OCI-LY7 (cell line): ENCODE measurements around the gene POLR2L. TPM values are rescaled to one million over a fixed set of nuclear protein-coding genes. Genes with fewer than 3 reads are reported as not detected.

ENCODE experiments used
- BruUV-seq: library from RNA; stranded (reverse); fragments of 400-500 nt; replicated peaks from 2 replicates; lab custom pipeline; 2021; lab: Mats Ljungman, UMichigan
- CTCF ChIA-PET: fragments of 300-600 bp; sonication (Branson Sonifier 250); formaldehyde crosslinking; loops from one replicate; lab custom pipeline; 2022; ENCODE audit warnings: antibody characterized with exemption; ENCODE audit not compliant: unreplicated experiment; lab: Charles Lee
- POLR2A ChIA-PET: fragments of 300-600 bp; sonication (Branson Sonifier 250); formaldehyde crosslinking; loops from one replicate; lab custom pipeline; 2022; ENCODE audit warnings: antibody characterized with exemption; lab: Charles Lee
- DNase-seq: peaks from one replicate; pipeline ENCODE4 v3.0.0-alpha.2; 2015; ENCODE audit warnings: low spot score
- H2AFZ ChIP-seq: fragments of 200-600 bp; sonication (generic), shearing (Covaris generic); 2 replicates; pipeline ENCODE4 v1.6.1; 2014; ENCODE audit warnings: mild to moderate bottlenecking, antibody characterized with exemption, low read length, moderate library complexity
- H3K27ac ChIP-seq: fragments of 200-600 bp; sonication (generic); 2 replicates; pipeline ENCODE4 v1.5.1; 2014; ENCODE audit warnings: mixed run types, low read depth, mild to moderate bottlenecking, moderate library complexity, low read length, inconsistent platforms; ENCODE audit not compliant: poor library complexity, severe bottlenecking
- H3K36me3 ChIP-seq: fragments of 200-600 bp; sonication (generic); 2 replicates; pipeline ENCODE4 v1.6.1; 2014; ENCODE audit warnings: mild to moderate bottlenecking, antibody characterized with exemption, low read length, moderate library complexity, mixed read lengths; ENCODE audit not compliant: insufficient read depth
- H3K4me1 ChIP-seq: fragments of 200-600 bp; sonication (generic); 2 replicates; pipeline ENCODE4 v1.5.1; 2014; ENCODE audit warnings: mild to moderate bottlenecking, low read length; ENCODE audit not compliant: insufficient read depth, poor library complexity, severe bottlenecking
- H3K4me2 ChIP-seq: fragments of 200-600 bp; sonication (generic); 2 replicates; pipeline ENCODE4 v1.6.1; 2014; ENCODE audit warnings: mild to moderate bottlenecking, low read length
- H3K4me3 ChIP-seq: fragments of 200-600 bp; sonication (generic); 2 replicates; pipeline ENCODE4 v1.5.1; 2014; ENCODE audit warnings: mild to moderate bottlenecking, low read depth, low read length; ENCODE audit not compliant: poor library complexity, severe bottlenecking
- H3K79me2 ChIP-seq: fragments of 200-600 bp; sonication (generic); 2 replicates; pipeline ENCODE4 v1.6.1; 2016; ENCODE audit warnings: low read depth, mild to moderate bottlenecking, low read length, moderate library complexity, mixed read lengths; ENCODE audit not compliant: insufficient read depth
- H3K9me2 ChIP-seq: fragments of 200-600 bp; sonication (generic); 2 replicates; pipeline ENCODE4 v1.6.1; 2016; ENCODE audit warnings: mild to moderate bottlenecking, low read length, mixed read lengths; ENCODE audit not compliant: insufficient read depth
- H3K9me3 ChIP-seq: fragments of 200-600 bp; sonication (generic); 2 replicates; pipeline ENCODE4 v1.6.1; 2014; ENCODE audit warnings: mild to moderate bottlenecking, mixed run types, low read length, mixed read lengths
- H4K20me1 ChIP-seq: fragments of 200-600 bp; sonication (generic); 2 replicates; pipeline ENCODE4 v1.6.1; 2014; ENCODE audit warnings: mild to moderate bottlenecking, antibody characterized with exemption, low read length, moderate library complexity, mixed read lengths; ENCODE audit not compliant: insufficient read depth
- CTCF ChIP-seq: fragments of 200-600 bp; sonication (generic); conservative IDR thresholded peaks from 2 replicates; pipeline ENCODE4 v1.5.1; 2014; ENCODE audit warnings: mild to moderate bottlenecking, antibody characterized with exemption, low read length, moderate library complexity, mixed read lengths
- EZH2phosphoT487 ChIP-seq: fragments of 200-600 bp; sonication (generic); IDR thresholded peaks from 2 replicates; pipeline ENCODE4 v1.6.1; 2018; ENCODE audit warnings: low read depth, borderline replicate concordance, mild to moderate bottlenecking, mixed run types, antibody characterized with exemption, low read length, moderate library complexity, mixed read lengths
- intact Hi-C: fragments of 100-400 bp; cut with micrococcal nuclease; formaldehyde crosslinking; loops from one replicate; pipeline ENCODE4 v1.10.0; 2022; ENCODE audit not compliant: unreplicated experiment
- small RNA-seq: library from RNA; depleted of rRNA; stranded (forward); fragments of <200 nt; gene quantifications from one replicate; pipeline ENCODE3, GENCODE V24; 2014
- total RNA-seq, 2 experiments: library from RNA; depleted of rRNA in 1 of 2; stranded (reverse); fragments of >200 nt in 1 of 2; shearing (Covaris generic) in 1 of 2; gene quantifications; 2 replicates each; pipeline ENCODE4 v1.2.3, GENCODE V29; 2014 to 2022

Gene POLR2L
- total RNA-seq, 2 experiments from 2014 or later = 88.3 to 206 TPM

- peaks cover 35% of the 10 kb centered on the region for H3K4me1 ChIP-seq
- BruUV-seq = no TSS peak
- no peaks in the 10 kb centered on the region for H4K20me1 ChIP-seq
Measured at GRCh38 chr11:790721-791564, 51.4 kb downstream of the POLR2L start.

GRCh38 chr11:789943-790342, 52.4 kb downstream of the POLR2L start, which contains the start of gene CEND1:
CEND1 (minus strand) TSS chr11:790090; CDS start chr11:788576, 1,514 bp downstream.
- TF ChIP-seq CTCF (no peak), EZH2phosphoT487 (no peak)
- DNase-seq = peak; percentile 79
- H3K9me3 ChIP-seq = no peaks in the 10 kb centered on the region
- H2AFZ ChIP-seq = no peak within 1 kb of the TSS
- H3K4me2 ChIP-seq = peak within 1 kb of the TSS; percentile 69
- H3K9me2 ChIP-seq = no peaks in the 10 kb centered on the region
- H3K27ac ChIP-seq = peak within 1 kb of the TSS; percentile 56
- H3K36me3 ChIP-seq = peaks cover 30% of the 10 kb centered on the region; the same call in 1 of the 2 replicates
- peaks cover 13% of the 10 kb centered on the region for H3K79me2 ChIP-seq
- peaks cover 32% of the 10 kb centered on the region for H3K4me1 ChIP-seq
- POLR2A ChIA-PET = interaction anchor here (0.6 to 1.6 kb wide), 3 partner anchors 12 to 83 kb away, joined by 3 to 4 read pairs (median 3); no protein-coding TSS in a partner anchor
- H3K4me3 ChIP-seq = peak within 1 kb of the TSS; percentile 81
- no peaks in the 10 kb centered on the region for H4K20me1 ChIP-seq
- CTCF ChIA-PET = no interaction called here
- no TSS peak for BruUV-seq
- intact Hi-C loops = no loop called here

More at GRCh38 chr11:790721-791564, 51.4 kb downstream of the POLR2L start:
- H3K4me3 ChIP-seq = no peak overlapping the region
- peak overlapping the region; percentile 51 for H3K4me2 ChIP-seq
- no peak for TF ChIP-seq EZH2phosphoT487
- TF ChIP-seq CTCF = no peak
- H3K9me3 ChIP-seq = no peaks in the 10 kb centered on the region
- ChIA-PET CTCF (no interaction called here), POLR2A (no interaction called here)
- peak overlapping the region; percentile 19 for H3K27ac ChIP-seq
- H3K9me2 ChIP-seq = no peaks in the 10 kb centered on the region
- H3K36me3 ChIP-seq = peaks cover 30% of the 10 kb centered on the region; the same call in 1 of the 2 replicates
- intact Hi-C loops = no loop called here
- no peak overlapping the region for H2AFZ ChIP-seq
- DNase-seq = no peak
- H3K79me2 ChIP-seq = peaks cover 13% of the 10 kb centered on the region

Small RNA genes lying within 50 kb of the gene (small RNA-seq; reads per million reads assigned to genes)
- not detected for gene SNORA52

Other genes with a start within 250 kb of the POLR2L start
- 18.7 and 20.9 TPM in 2 replicates for gene IRF7, start 226.6 kb downstream of the POLR2L start, total RNA-seq (2014; rRNA removed; shearing (Covaris generic))
- 15.8 and 16.6 TPM in 2 replicates for gene IRF7, start 226.6 kb downstream of the POLR2L start, total RNA-seq (2022)
- not detected in 2 replicates for gene CDHR5, start 217.6 kb downstream of the POLR2L start, total RNA-seq (2014; rRNA removed; shearing (Covaris generic))
- gene CDHR5, start 217.6 kb downstream of the POLR2L start, total RNA-seq (2022) = not detected in 2 replicates
- not detected in 2 replicates for gene SCT, start 215.3 kb downstream of the POLR2L start, total RNA-seq (2014; rRNA removed; shearing (Covaris generic))
- not detected in 2 replicates for gene SCT, start 215.3 kb downstream of the POLR2L start, total RNA-seq (2022)
- gene DRD4, start 205.3 kb downstream of the POLR2L start, total RNA-seq (2014; rRNA removed; shearing (Covaris generic)) = 0.16 and 2.2 TPM in 2 replicates
- 3.1 and 3.5 TPM in 2 replicates for gene DRD4, start 205.3 kb downstream of the POLR2L start, total RNA-seq (2022)
- gene DEAF1, start 147.3 kb downstream of the POLR2L start, total RNA-seq (2014; rRNA removed; shearing (Covaris generic)) = 35.6 and 42.7 TPM in 2 replicates
- gene DEAF1, start 147.3 kb downstream of the POLR2L start, total RNA-seq (2022) = 63.0 and 66.2 TPM in 2 replicates
- gene TMEM80, start 146.7 kb downstream of the POLR2L start, total RNA-seq (2014; rRNA removed; shearing (Covaris generic)) = 52.8 and 56.8 TPM in 2 replicates
- gene TMEM80, start 146.7 kb downstream of the POLR2L start, total RNA-seq (2022) = 51.6 and 52.7 TPM in 2 replicates
- gene EPS8L2, start 136.3 kb downstream of the POLR2L start, total RNA-seq (2014; rRNA removed; shearing (Covaris generic)) = 3.8 and 4.8 TPM in 2 replicates
- gene EPS8L2, start 136.3 kb downstream of the POLR2L start, total RNA-seq (2022) = 7.1 and 9.3 TPM in 2 replicates
- 209 and 226 TPM in 2 replicates for gene TALDO1, start 95.1 kb downstream of the POLR2L start, total RNA-seq (2014; rRNA removed; shearing (Covaris generic))
- gene TALDO1, start 95.1 kb downstream of the POLR2L start, total RNA-seq (2022) = 172 and 195 TPM in 2 replicates
- gene GATD1, start 65.0 kb downstream of the POLR2L start, total RNA-seq (2014; rRNA removed; shearing (Covaris generic)) = 73.3 and 109 TPM in 2 replicates
- gene GATD1, start 65.0 kb downstream of the POLR2L start, total RNA-seq (2022) = 117 and 141 TPM in 2 replicates
- 17.5 and 17.6 TPM in 2 replicates for gene CEND1, start 52.4 kb downstream of the POLR2L start, total RNA-seq (2014; rRNA removed; shearing (Covaris generic))
- gene CEND1, start 52.4 kb downstream of the POLR2L start, total RNA-seq (2022) = 25.6 and 32.5 TPM in 2 replicates
- gene SLC25A22, start 44.2 kb downstream of the POLR2L start, total RNA-seq (2014; rRNA removed; shearing (Covaris generic)) = 22.7 and 30.8 TPM in 2 replicates
- gene SLC25A22, start 44.2 kb downstream of the POLR2L start, total RNA-seq (2022) = 46.2 and 50.9 TPM in 2 replicates
- 31.2 and 33.6 TPM in 2 replicates for gene PIDD1, start 37.3 kb downstream of the POLR2L start, total RNA-seq (2014; rRNA removed; shearing (Covaris generic))
- 47.7 and 49.1 TPM in 2 replicates for gene PIDD1, start 37.3 kb downstream of the POLR2L start, total RNA-seq (2022)
- 1,564 and 1,687 TPM in 2 replicates for gene RPLP2, start 32.6 kb downstream of the POLR2L start, total RNA-seq (2014; rRNA removed; shearing (Covaris generic))
- 3,121 and 3,147 TPM in 2 replicates for gene RPLP2, start 32.6 kb downstream of the POLR2L start, total RNA-seq (2022)
- gene PNPLA2, start 23.6 kb downstream of the POLR2L start, total RNA-seq (2014; rRNA removed; shearing (Covaris generic)) = 15.1 and 19.8 TPM in 2 replicates
- gene PNPLA2, start 23.6 kb downstream of the POLR2L start, total RNA-seq (2022) = 41.2 and 57.5 TPM in 2 replicates
- gene CRACR2B, start 14.6 kb downstream of the POLR2L start, total RNA-seq (2014; rRNA removed; shearing (Covaris generic)) = 2.2 and 2.8 TPM in 2 replicates
- 20.1 and 21.0 TPM in 2 replicates for gene CRACR2B, start 14.6 kb downstream of the POLR2L start, total RNA-seq (2022)
- gene CD151, start 9.6 kb downstream of the POLR2L start, total RNA-seq (2014; rRNA removed; shearing (Covaris generic)) = 0.28 TPM in 1 of 2 replicates, not detected in the other
- 0.84 and 1.0 TPM in 2 replicates for gene CD151, start 9.6 kb downstream of the POLR2L start, total RNA-seq (2022)
- gene TSPAN4, start 323 bp upstream of the POLR2L start, total RNA-seq (2014; rRNA removed; shearing (Covaris generic)) = 8.9 and 12.1 TPM in 2 replicates
- gene TSPAN4, start 323 bp upstream of the POLR2L start, total RNA-seq (2022) = 8.0 and 9.4 TPM in 2 replicates
- gene CHID1, start 68.3 kb upstream of the POLR2L start, total RNA-seq (2014; rRNA removed; shearing (Covaris generic)) = 30.6 and 39.4 TPM in 2 replicates
- gene CHID1, start 68.3 kb upstream of the POLR2L start, total RNA-seq (2022) = 69.6 and 71.1 TPM in 2 replicates
- gene AP2A2, start 83.3 kb upstream of the POLR2L start, total RNA-seq (2014; rRNA removed; shearing (Covaris generic)) = 22.4 and 24.9 TPM in 2 replicates
- 40.0 and 43.0 TPM in 2 replicates for gene AP2A2, start 83.3 kb upstream of the POLR2L start, total RNA-seq (2022)
- gene MUC6, start 194.2 kb upstream of the POLR2L start, total RNA-seq (2014; rRNA removed; shearing (Covaris generic)) = not detected in 2 replicates
- not detected in 2 replicates for gene MUC6, start 194.2 kb upstream of the POLR2L start, total RNA-seq (2022)
- gene MUC2, start 232.3 kb upstream of the POLR2L start, total RNA-seq (2014; rRNA removed; shearing (Covaris generic)) = not detected in 2 replicates
- gene MUC2, start 232.3 kb upstream of the POLR2L start, total RNA-seq (2022) = not detected in 2 replicates